ENCODE results near the gene INTS4. TPM values are rescaled to one million over a fixed set of nuclear protein-coding genes. Genes with fewer than 3 reads are reported as not detected.

The INTS4 gene
- total and polyA plus RNA-seq, 2 of the 8 experiments (the other 6 are each of a cell fraction or from before 2014, with no cell fraction given), result 27.0 to 31.3 TPM

DNA sequence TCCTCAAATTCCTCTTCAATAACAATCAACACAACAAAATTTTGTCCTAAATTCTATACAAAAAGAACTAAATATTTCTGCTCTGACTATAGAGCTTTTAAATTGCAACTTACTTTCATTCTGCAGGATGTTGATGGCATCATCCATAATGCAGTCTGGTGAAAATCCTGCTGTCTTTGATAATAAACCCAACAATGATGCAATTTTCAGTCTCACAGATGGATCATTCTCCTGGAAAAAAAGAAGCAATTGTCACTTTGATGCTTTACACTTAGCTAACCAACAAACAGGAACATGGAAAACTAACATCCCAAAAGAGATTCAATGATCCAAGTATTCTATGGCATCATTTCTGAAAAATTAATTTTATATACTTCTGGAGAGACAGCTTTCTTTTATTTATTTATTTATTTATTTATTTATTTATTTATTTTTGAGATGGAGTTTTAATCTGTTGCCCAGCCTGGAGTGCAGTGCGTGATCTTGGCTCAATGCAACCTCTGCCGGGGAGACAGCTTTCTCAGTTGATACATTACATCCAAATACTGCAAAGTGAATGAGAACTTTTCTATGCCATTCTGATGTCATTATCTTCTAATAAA is 13.0 kb downstream of the INTS4 start:
- no peaks in the 10 kb centered on the region for H3K79me1 ChIP-seq (ENCODE audit: low read depth, low read length)
- no peak overlapping the region for H4K8ac ChIP-seq (ENCODE audit: extremely low read depth, insufficient read depth, low read length)
- no peak overlapping the region for H2BK120ac ChIP-seq (replicated peaks; ENCODE audit: low read depth, low read length)
- no peak overlapping the region for H2BK5ac ChIP-seq (ENCODE audit: low read depth, low read length)
- TF ChIP-seq RXRA (IDR thresholded peaks at IDR 0.05; ENCODE audit: insufficient read depth, low read depth, low read length) (no peak), CBX8 (IDR thresholded peaks at IDR 0.05; ENCODE audit: borderline replicate concordance, low read depth, low read length) (no peak), SIRT6 (IDR thresholded peaks at IDR 0.05; ENCODE audit: low read length) (no peak)
- H3K23ac ChIP-seq (ENCODE audit: insufficient read length), result no peak overlapping the region
- no peak overlapping the region for H2AFZ ChIP-seq (ENCODE audit: low read length)
- H2AK5ac ChIP-seq (ENCODE audit: low read depth, low read length), result no peak overlapping the region
- H2BK20ac ChIP-seq (ENCODE audit: low read length), result no peak overlapping the region
- H3K27me3 ChIP-seq (replicated peaks in 1 of 4; ENCODE audit: control insufficient read depth in 3 of 4, extremely low read depth in 1 of 4, insufficient read depth in 3 of 4, low read length in 3 of 4), result no peaks in the 10 kb centered on the region
- no peak overlapping the region for H3K27ac ChIP-seq (ENCODE audit: low read depth, low read length)
- 90% methylated on average over 2 of the region's 2 CpGs; no CpG with 5 or more reads in 1 of the 2 experiments for WGBS, 2 experiments (ENCODE audit: extremely low coverage in 1 of 2, insufficient coverage in 1 of 2, insufficient read length in 1 of 2, insufficient replicate concordance in 2 of 2, low coverage in 1 of 2, low lambda C conversion rate in 2 of 2, missing lambda C conversion rate in 1 of 2)
- H3K14ac ChIP-seq (ENCODE audit: insufficient read length), result no peak overlapping the region
- CTCF ChIA-PET (ENCODE audit: partially characterized antibody), result interaction anchor here (0.7 to 1.4 kb wide), 2 partner anchors 8 to 11 kb away, joined by 3 read pairs; no protein-coding TSS in a partner anchor
- H3K4me1 ChIP-seq (replicated peaks in 1 of 4; ENCODE audit: control insufficient read depth in 3 of 4, insufficient read depth in 4 of 4, low read length in 3 of 4), result no peaks in the 10 kb centered on the region
- H3K36me3 ChIP-seq (ENCODE audit: control insufficient read depth in 2 of 4, insufficient read depth in 4 of 4, low read length in 3 of 4), result peaks cover 0 to 22% (median 14%) of the 10 kb centered on the region in 4 experiments; a peak in 6 of 8 replicates
- H4K20me1 ChIP-seq (replicated peaks in 1 of 2; ENCODE audit: control insufficient read depth in 1 of 2, insufficient read depth in 2 of 2, low read length in 2 of 2), result no peaks in the 10 kb centered on the region
- H3K18ac ChIP-seq (ENCODE audit: extremely low read depth, low read length), result no peak overlapping the region
- H4K5ac ChIP-seq (ENCODE audit: insufficient read length, low read depth, low read length), result no peak overlapping the region
- H3K4me2 ChIP-seq (ENCODE audit: insufficient read depth in 1 of 2, low read depth in 2 of 2, low read length in 2 of 2), result no peak overlapping the region
- POLR2A ChIA-PET (ENCODE audit: partially characterized antibody), result interaction anchor here (1.4 kb wide), 1 partner anchor 14 kb away, joined by 3 read pairs; the partner anchor contains the start of gene INTS4
- H3K56ac ChIP-seq (replicated peaks; ENCODE audit: insufficient read length, low read depth, low read length), result no peak overlapping the region
- H3K9me3 ChIP-seq (ENCODE audit: insufficient read depth in 2 of 2, low read depth in 1 of 2, low read length in 1 of 2), result no peaks in the 10 kb centered on the region
- no peaks in the 10 kb centered on the region for H3K23me2 ChIP-seq (ENCODE audit: low read depth, low read length)
- no peak overlapping the region for H3K9ac ChIP-seq (replicated peaks in 1 of 4; ENCODE audit: extremely low read depth in 1 of 4, low read depth in 3 of 4, low read length in 3 of 4)
- no peak overlapping the region for H2BK15ac ChIP-seq (ENCODE audit: low read length)
- no peak overlapping the region for H2BK12ac ChIP-seq (ENCODE audit: low read depth, low read length)
- no peak overlapping the region for H3K4me3 ChIP-seq (ENCODE audit: extremely low read depth in 1 of 4, insufficient read depth in 2 of 4, low read depth in 3 of 4, low read length in 4 of 4)
- H3K79me2 ChIP-seq (ENCODE audit: control insufficient read depth in 1 of 2, insufficient read depth in 2 of 2, low read length in 2 of 2), result peaks cover 0 to 4% of the 10 kb centered on the region in 2 experiments; a peak in 1 of 4 replicates
- DNase-seq (ENCODE audit: low read depth in 1 of 2, low spot score in 2 of 2), result no peak
- no peak for FAIRE-seq
- no peak overlapping the region for H3K4ac ChIP-seq (replicated peaks; ENCODE audit: insufficient read length, low read depth, low read length)
- no peak overlapping the region for H4K91ac ChIP-seq (replicated peaks; ENCODE audit: insufficient read length, low read length)
